GM21717 (cell line): ENCODE data around the gene SEPTIN14.
"Not testable (repeated sequence)": the region's sequence is repeated elsewhere in the genome, so short reads cannot be mapped to it uniquely, and the experiment has no call there.

Source experiments
- ATAC-seq: cut with Tn5 transposase; IDR thresholded peaks from one replicate; pipeline ENCODE4 v1.9.1; 2021; ENCODE audit warnings: mild to moderate bottlenecking, moderate library complexity; ENCODE audit not compliant: unreplicated experiment

The SEPTIN14 gene

GRCh38 chr7:55862652-55863051 lies at the start of gene SEPTIN14:
TSS of gene SEPTIN14 (minus strand) at chr7:55862752. CDS start at chr7:55861996, 756 bp downstream.
- ATAC-seq = not testable (repeated sequence)

- peak; percentile 85 for ATAC-seq
These were observed 41.6 kb upstream of the SEPTIN14 start for GRCh38 chr7:55903985-55904759.

- ATAC-seq = not testable (repeated sequence)
These were observed 38.5 kb upstream of the SEPTIN14 start for GRCh38 chr7:55901059-55901458.

- ATAC-seq = no peak
These were observed 35.7 kb upstream of the SEPTIN14 start for GRCh38 chr7:55898287-55898686.

GRCh38 chr7:55895021-55895420 lies 32.5 kb upstream of the SEPTIN14 start:
- no peak for ATAC-seq

- ATAC-seq = no peak
These were observed 31.4 kb upstream of the SEPTIN14 start for GRCh38 chr7:55893940-55894339.

GRCh38 chr7:55888378-55888777 lies 25.8 kb upstream of the SEPTIN14 start:
- not testable (repeated sequence) for ATAC-seq

- no peak for ATAC-seq
These were observed 25.3 kb upstream of the SEPTIN14 start for GRCh38 chr7:55887821-55888247.

GRCh38 chr7:55884321-55884720 lies 21.8 kb upstream of the SEPTIN14 start:
- no peak for ATAC-seq

- ATAC-seq = no peak
These were observed 16.1 kb upstream of the SEPTIN14 start for GRCh38 chr7:55878691-55879090.

GRCh38 chr7:55877308-55877707 lies 14.8 kb upstream of the SEPTIN14 start:
- ATAC-seq = no peak

- ATAC-seq = no peak
These were observed 11.2 kb upstream of the SEPTIN14 start for GRCh38 chr7:55873765-55874164.

GRCh38 chr7:55871932-55872485 lies 9.5 kb upstream of the SEPTIN14 start:
- ATAC-seq = no peak

GRCh38 chr7:55868989-55869388 lies 6.4 kb upstream of the SEPTIN14 start:
- not testable (repeated sequence) for ATAC-seq

- ATAC-seq = not testable (repeated sequence)
These were observed 17.4 kb downstream of the SEPTIN14 start for GRCh38 chr7:55845164-55845563.

GRCh38 chr7:55838595-55838994 lies 24.0 kb downstream of the SEPTIN14 start:
- no peak for ATAC-seq

GRCh38 chr7:55827577-55827976 lies 35.0 kb downstream of the SEPTIN14 start:
- ATAC-seq = no peak

- no peak for ATAC-seq
These were observed 43.9 kb downstream of the SEPTIN14 start for GRCh38 chr7:55818686-55819085.

GRCh38 chr7:55797260-55797659 lies 65.3 kb downstream of the SEPTIN14 start:
- ATAC-seq = not testable (repeated sequence)

GRCh38 chr7:55794527-55794926 lies 68.0 kb downstream of the SEPTIN14 start:
- no peak for ATAC-seq

GRCh38 chr7:55792048-55792447 lies 70.5 kb downstream of the SEPTIN14 start:
- no peak for ATAC-seq

- ATAC-seq = no peak
These were observed 74.8 kb downstream of the SEPTIN14 start for GRCh38 chr7:55787796-55788195.
